ENCODE measurements around the gene TRPM3. TPM values are rescaled to one million over a fixed set of nuclear protein-coding genes. Genes with fewer than 3 reads are reported as not detected.

The TRPM3 gene
- total and polyA plus RNA-seq, 2 of the 13 experiments (the other 11 are each of a cell fraction or from before 2014, with no cell fraction given), result not detected

DNA sequence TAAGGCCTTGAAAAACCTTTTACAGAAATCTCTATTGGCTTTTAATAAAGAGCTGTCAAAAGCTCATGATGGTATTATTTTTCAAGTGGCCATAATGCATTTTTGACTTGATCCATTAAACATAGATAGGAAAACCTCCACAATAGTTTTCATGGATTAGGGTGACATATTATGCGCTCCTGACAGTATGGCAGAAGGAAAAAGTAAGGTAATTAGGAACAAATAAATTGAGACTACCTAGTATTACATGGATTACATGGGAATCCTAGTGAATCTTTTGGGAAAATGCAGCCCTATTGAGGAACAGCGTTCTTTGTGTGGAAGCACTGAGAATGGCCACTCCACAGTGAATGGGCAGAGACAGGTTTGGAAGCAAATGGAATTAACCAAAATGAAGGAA lies 171.2 kb downstream of the TRPM3 start (continued):
- TF ChIP-seq, protein P1, sequence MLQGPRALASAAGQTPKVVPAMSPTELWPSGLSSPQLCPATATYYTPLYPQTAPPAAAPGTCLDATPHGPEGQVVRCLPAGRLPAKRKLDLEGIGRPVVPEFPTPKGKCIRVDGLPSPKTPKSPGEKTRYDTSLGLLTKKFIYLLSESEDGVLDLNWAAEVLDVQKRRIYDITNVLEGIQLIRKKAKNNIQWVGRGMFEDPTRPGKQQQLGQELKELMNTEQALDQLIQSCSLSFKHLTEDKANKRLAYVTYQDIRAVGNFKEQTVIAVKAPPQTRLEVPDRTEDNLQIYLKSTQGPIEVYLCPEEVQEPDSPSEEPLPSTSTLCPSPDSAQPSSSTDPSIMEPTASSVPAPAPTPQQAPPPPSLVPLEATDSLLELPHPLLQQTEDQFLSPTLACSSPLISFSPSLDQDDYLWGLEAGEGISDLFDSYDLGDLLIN (CRISPR knock-in tag; IDR thresholded peaks at IDR 0.05; ENCODE audit: borderline replicate concordance), result no peak
- TF ChIP-seq BHLHE40 (IDR thresholded peaks at IDR 0.05; ENCODE audit: low read length) (no peak), STAT5B (CRISPR knock-in tag; IDR thresholded peaks at IDR 0.05) (no peak)
- TF ChIP-seq, protein P2, sequence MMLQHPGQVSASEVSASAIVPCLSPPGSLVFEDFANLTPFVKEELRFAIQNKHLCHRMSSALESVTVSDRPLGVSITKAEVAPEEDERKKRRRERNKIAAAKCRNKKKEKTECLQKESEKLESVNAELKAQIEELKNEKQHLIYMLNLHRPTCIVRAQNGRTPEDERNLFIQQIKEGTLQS (CRISPR knock-in tag; IDR thresholded peaks at IDR 0.05), result no peak

DNA sequence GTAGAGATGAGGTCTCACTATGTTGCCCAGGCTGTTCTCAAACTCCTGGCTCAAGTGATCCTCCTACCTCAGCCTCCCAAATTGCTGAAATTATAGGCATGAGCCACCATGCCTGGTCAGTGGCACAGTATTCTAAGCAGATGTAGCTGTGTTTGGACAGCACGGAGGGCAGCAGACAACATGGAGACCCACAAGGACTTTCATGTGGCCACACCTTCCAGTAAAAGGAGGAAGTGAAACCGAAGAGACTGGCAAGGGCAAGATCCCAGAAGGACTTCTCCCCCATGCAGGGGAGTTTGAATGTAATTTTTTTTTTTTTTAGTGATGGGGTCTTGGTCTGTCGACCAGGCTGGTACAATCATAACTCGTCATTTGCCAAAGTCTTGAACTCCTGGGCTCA lies 172.2 kb downstream of the TRPM3 start:
- intact Hi-C loops (cut with micrococcal nuclease; ENCODE audit: unreplicated experiment), result no loop called here
- in situ Hi-C loops (cut with HindIII; ENCODE audit: extremely low pct_ligation_motif_present, low pct_unique_long_range_greater_than_20kb), result no loop called here
- no peak overlapping the region for H3K4me2 ChIP-seq (ENCODE audit: low read depth, low read length)
- H3K79me2 ChIP-seq (ENCODE audit: insufficient read depth, low read length), result no peaks in the 10 kb centered on the region
- no peak for FAIRE-seq
- no peak for DNase-seq (ENCODE audit: low spot score)
- ChIA-PET POLR2A (no interaction called here), CTCF (ENCODE audit: low intra/inter-chr PET ratio, low total read pairs) (no interaction called here)
- H3K27ac ChIP-seq (ENCODE audit: extremely low read length, insufficient read depth, low read length), result no peak overlapping the region
- H4K20me1 ChIP-seq (ENCODE audit: insufficient read depth, low read length), result no peaks in the 10 kb centered on the region
- no peaks in the 10 kb centered on the region for H3K36me3 ChIP-seq (replicated peaks in 1 of 2; ENCODE audit: control insufficient read depth in 1 of 2, insufficient read depth in 2 of 2, low read length in 2 of 2)
- no peak overlapping the region for H3K4me3 ChIP-seq (replicated peaks in 1 of 3; ENCODE audit: insufficient read depth in 1 of 3, low read depth in 2 of 3, low read length in 3 of 3)
- H3K9ac ChIP-seq (ENCODE audit: insufficient read depth, low read depth, low read length), result no peak overlapping the region
- no peak for ATAC-seq
- no peaks in the 10 kb centered on the region for H3K27me3 ChIP-seq (ENCODE audit: control insufficient read depth in 1 of 2, insufficient read depth in 2 of 2, low read length in 2 of 2)
- no peak overlapping the region for H2AFZ ChIP-seq (ENCODE audit: low read length)
- no peaks in the 10 kb centered on the region for H3K4me1 ChIP-seq (ENCODE audit: insufficient read depth, low read length)
- no TSS peak for BruUV-seq (replicated peaks)
- no peaks in the 10 kb centered on the region for H3K9me3 ChIP-seq (ENCODE audit: low read length)
- 0% methylated on average over 4 of the region's 4 CpGs for WGBS (ENCODE audit: low lambda C conversion rate)
- TF ChIP-seq, protein P3, sequence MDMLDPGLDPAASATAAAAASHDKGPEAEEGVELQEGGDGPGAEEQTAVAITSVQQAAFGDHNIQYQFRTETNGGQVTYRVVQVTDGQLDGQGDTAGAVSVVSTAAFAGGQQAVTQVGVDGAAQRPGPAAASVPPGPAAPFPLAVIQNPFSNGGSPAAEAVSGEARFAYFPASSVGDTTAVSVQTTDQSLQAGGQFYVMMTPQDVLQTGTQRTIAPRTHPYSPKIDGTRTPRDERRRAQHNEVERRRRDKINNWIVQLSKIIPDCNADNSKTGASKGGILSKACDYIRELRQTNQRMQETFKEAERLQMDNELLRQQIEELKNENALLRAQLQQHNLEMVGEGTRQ (IDR thresholded peaks at IDR 0.05; ENCODE audit: low read depth, low read length), result no peak
- TF ChIP-seq, protein P3 (CRISPR knock-in tag; IDR thresholded peaks at IDR 0.05; ENCODE audit: borderline replicate concordance), result no peak
- TF ChIP-seq, protein P4, sequence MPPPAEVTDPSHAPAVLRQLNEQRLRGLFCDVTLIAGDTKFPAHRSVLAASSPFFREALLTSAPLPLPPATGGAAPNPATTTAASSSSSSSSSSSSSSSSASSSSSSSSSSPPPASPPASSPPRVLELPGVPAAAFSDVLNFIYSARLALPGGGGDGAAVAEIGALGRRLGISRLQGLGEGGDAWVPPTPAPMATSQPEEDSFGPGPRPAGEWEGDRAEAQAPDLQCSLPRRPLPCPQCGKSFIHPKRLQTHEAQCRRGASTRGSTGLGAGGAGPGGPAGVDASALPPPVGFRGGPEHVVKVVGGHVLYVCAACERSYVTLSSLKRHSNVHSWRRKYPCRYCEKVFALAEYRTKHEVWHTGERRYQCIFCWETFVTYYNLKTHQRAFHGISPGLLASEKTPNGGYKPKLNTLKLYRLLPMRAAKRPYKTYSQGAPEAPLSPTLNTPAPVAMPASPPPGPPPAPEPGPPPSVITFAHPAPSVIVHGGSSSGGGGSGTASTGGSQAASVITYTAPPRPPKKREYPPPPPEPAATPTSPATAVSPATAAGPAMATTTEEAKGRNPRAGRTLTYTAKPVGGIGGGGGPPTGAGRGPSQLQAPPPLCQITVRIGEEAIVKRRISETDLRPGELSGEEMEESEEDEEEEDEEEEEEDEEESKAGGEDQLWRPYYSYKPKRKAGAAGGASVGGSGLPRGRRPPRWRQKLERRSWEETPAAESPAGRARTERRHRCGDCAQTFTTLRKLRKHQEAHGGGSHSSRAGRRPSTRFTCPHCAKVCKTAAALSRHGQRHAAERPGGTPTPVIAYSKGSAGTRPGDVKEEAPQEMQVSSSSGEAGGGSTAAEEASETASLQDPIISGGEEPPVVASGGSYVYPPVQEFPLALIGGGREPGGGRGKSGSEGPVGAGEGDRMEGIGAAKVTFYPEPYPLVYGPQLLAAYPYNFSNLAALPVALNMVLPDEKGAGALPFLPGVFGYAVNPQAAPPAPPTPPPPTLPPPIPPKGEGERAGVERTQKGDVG (CRISPR knock-in tag; IDR thresholded peaks at IDR 0.05; ENCODE audit: borderline replicate concordance), result no peak
- TF ChIP-seq ZFY (CRISPR knock-in tag; IDR thresholded peaks at IDR 0.05) (no peak), NCOA2 (CRISPR knock-in tag; IDR thresholded peaks at IDR 0.05) (no peak)
- TF ChIP-seq, protein P5, sequence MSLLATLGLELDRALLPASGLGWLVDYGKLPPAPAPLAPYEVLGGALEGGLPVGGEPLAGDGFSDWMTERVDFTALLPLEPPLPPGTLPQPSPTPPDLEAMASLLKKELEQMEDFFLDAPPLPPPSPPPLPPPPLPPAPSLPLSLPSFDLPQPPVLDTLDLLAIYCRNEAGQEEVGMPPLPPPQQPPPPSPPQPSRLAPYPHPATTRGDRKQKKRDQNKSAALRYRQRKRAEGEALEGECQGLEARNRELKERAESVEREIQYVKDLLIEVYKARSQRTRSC (CRISPR knock-in tag; IDR thresholded peaks at IDR 0.05; ENCODE audit: low read depth), result no peak
- TF ChIP-seq, protein P6, sequence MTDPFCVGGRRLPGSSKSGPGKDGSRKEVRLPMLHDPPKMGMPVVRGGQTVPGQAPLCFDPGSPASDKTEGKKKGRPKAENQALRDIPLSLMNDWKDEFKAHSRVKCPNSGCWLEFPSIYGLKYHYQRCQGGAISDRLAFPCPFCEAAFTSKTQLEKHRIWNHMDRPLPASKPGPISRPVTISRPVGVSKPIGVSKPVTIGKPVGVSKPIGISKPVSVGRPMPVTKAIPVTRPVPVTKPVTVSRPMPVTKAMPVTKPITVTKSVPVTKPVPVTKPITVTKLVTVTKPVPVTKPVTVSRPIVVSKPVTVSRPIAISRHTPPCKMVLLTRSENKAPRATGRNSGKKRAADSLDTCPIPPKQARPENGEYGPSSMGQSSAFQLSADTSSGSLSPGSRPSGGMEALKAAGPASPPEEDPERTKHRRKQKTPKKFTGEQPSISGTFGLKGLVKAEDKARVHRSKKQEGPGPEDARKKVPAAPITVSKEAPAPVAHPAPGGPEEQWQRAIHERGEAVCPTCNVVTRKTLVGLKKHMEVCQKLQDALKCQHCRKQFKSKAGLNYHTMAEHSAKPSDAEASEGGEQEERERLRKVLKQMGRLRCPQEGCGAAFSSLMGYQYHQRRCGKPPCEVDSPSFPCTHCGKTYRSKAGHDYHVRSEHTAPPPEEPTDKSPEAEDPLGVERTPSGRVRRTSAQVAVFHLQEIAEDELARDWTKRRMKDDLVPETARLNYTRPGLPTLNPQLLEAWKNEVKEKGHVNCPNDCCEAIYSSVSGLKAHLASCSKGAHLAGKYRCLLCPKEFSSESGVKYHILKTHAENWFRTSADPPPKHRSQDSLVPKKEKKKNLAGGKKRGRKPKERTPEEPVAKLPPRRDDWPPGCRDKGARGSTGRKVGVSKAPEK (CRISPR knock-in tag; IDR thresholded peaks at IDR 0.05; ENCODE audit: borderline replicate concordance), result no peak

All from HepG2 (cell line).